Keratinocyte (primary cell): ENCODE data around the gene AMMECR1.

ENCODE experiments used
- CTCF ChIP-seq, 3 experiments: IDR thresholded peaks in 1 of 3; conservative IDR thresholded peaks in 1 of 3; optimal IDR thresholded peaks in 1 of 3; 2 replicates in 2 of 3; 3 replicates in 1 of 3; pipeline versions ENCODE3 to v1.5.1; 2011; ENCODE audit warnings: low read length in 3 of 3, mild to moderate bottlenecking in 3 of 3, moderate library complexity in 2 of 3, control low read depth in 1 of 3, inconsistent platforms in 1 of 3; ENCODE audit not compliant: insufficient read depth in 2 of 3; ENCODE audit errors: extremely low read depth in 1 of 3
- EZH2 ChIP-seq: IDR thresholded peaks from one replicate; pipeline ENCODE4 v1.6.1; 2012; ENCODE audit warnings: inconsistent platforms, mild to moderate bottlenecking, low read length, moderate library complexity

DNA sequence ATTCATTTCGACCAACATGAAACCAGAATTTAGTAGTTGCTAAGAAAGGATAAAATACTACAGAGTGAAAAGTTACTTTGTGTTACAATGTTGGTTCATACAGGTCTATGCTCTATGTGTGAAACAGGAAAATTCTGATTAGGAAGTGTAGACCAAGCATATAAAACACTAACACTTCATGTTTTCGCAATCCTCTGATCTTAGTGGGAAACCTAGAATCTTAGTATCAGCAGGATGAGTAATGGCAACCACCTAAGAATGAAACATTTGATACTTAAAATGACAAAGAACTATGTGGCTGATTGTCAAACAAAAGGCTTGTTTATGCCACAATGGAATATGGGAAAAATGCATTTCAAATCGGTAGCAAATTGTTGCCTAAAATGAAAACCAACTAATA, 116.1 kb downstream of the AMMECR1 start:
- TF ChIP-seq CTCF (optimal IDR thresholded peaks at IDR 0.05 in 1 of 3, IDR thresholded peaks at IDR 0.05 in 1 of 3, conservative IDR thresholded peaks at IDR 0.05 in 1 of 3; ENCODE audit: extremely low read depth in 1 of 3, insufficient read depth in 2 of 3, low read length in 3 of 3) = no peak
- TF ChIP-seq EZH2 = no peak
